HepG2 (cell line): Measurements from ENCODE around the gene ATP5MG. TPM values are rescaled to one million over a fixed set of nuclear protein-coding genes. Genes with fewer than 3 reads are reported as not detected.
A peak's percentile ranks its signal among the peaks of the same experiment; 100 is the strongest.

ENCODE experiments used
- ARID5B ChIP-seq: IDR thresholded peaks from 2 replicates; pipeline ENCODE4 v1.4.0; 2020; ENCODE audit warnings: mild to moderate bottlenecking, missing genetic modification reagents
- CBX2 ChIP-seq, 2 experiments: fragments of 200-600 bp in 1 of 2; sonication (generic); formaldehyde crosslinking in 1 of 2; IDR thresholded peaks; 2 replicates each; pipeline versions ENCODE4 v1.7.0 to v1.8.1; 2018 to 2022; ENCODE audit warnings: low read depth in 2 of 2, low read length in 1 of 2, mild to moderate bottlenecking in 1 of 2, missing genetic modification reagents in 1 of 2
- CTCF ChIP-seq: sonication (generic); formaldehyde crosslinking; IDR thresholded peaks from 2 replicates; pipeline ENCODE4 v1.5.0; 2020; ENCODE audit warnings: mild to moderate bottlenecking, missing genetic modification reagents, moderate library complexity
- EED ChIP-seq: sonication (generic); formaldehyde crosslinking; IDR thresholded peaks from 2 replicates; pipeline ENCODE4 v1.5.0; 2020; ENCODE audit warnings: mild to moderate bottlenecking, missing genetic modification reagents
- IKZF1 ChIP-seq: fragments of 450-650 bp; IDR thresholded peaks from 2 replicates; pipeline ENCODE4 v1.7.1; 2016
- KLF12 ChIP-seq: sonication (generic); formaldehyde crosslinking; IDR thresholded peaks from 2 replicates; pipeline ENCODE4 v1.4.0; 2020; ENCODE audit warnings: missing genetic modification reagents, borderline replicate concordance
- MLX ChIP-seq: IDR thresholded peaks from 2 replicates; pipeline ENCODE4 v1.6.1; 2016
- MYC ChIP-seq: sonication (generic); formaldehyde crosslinking; IDR thresholded peaks from 2 replicates; pipeline ENCODE4 v1.9.0; 2021; ENCODE audit warnings: missing genetic modification reagents, borderline replicate concordance
- TRIM24 ChIP-seq: sonication (generic); formaldehyde crosslinking; IDR thresholded peaks from 2 replicates; pipeline ENCODE4 v1.8.0; 2022; ENCODE audit warnings: mild to moderate bottlenecking, missing genetic modification reagents
- ZC3H13 ChIP-seq: sonication (generic); formaldehyde crosslinking; IDR thresholded peaks from 2 replicates; pipeline ENCODE4 v1.8.1; 2023; ENCODE audit warnings: mild to moderate bottlenecking, missing genetic modification reagents, moderate library complexity
- ZFP36 ChIP-seq: fragments of 150-350 bp; IDR thresholded peaks from 2 replicates; pipeline ENCODE4 v1.6.1; 2018; ENCODE audit warnings: borderline replicate concordance, low read length, low read depth; ENCODE audit not compliant: partially characterized antibody
- ZKSCAN8 ChIP-seq: IDR thresholded peaks from 2 replicates; pipeline ENCODE4 v1.6.1; 2016; ENCODE audit warnings: borderline replicate concordance, missing genetic modification reagents, missing compliant biosample characterization
- ZNF563 ChIP-seq: sonication (generic); formaldehyde crosslinking; IDR thresholded peaks from 2 replicates; pipeline ENCODE4 v1.8.0; 2022; ENCODE audit warnings: mild to moderate bottlenecking, moderate library complexity, missing genetic modification reagents
- ZNF567 ChIP-seq: sonication (generic); formaldehyde crosslinking; IDR thresholded peaks from 2 replicates; pipeline ENCODE4 v1.8.1; 2023; ENCODE audit warnings: mild to moderate bottlenecking, missing genetic modification reagents, borderline replicate concordance
- ZNF619 ChIP-seq: sonication (generic); formaldehyde crosslinking; IDR thresholded peaks from 2 replicates; pipeline ENCODE4 v1.4.0; 2020; ENCODE audit warnings: mild to moderate bottlenecking, missing genetic modification reagents
- ZNF629 ChIP-seq: sonication (generic); formaldehyde crosslinking; conservative IDR thresholded peaks from 2 replicates; pipeline ENCODE4 v1.5.0; 2020; ENCODE audit warnings: missing genetic modification reagents
- ZNF710 ChIP-seq: sonication (generic); formaldehyde crosslinking; IDR thresholded peaks from 2 replicates; pipeline ENCODE4 v1.5.0; 2020; ENCODE audit warnings: mild to moderate bottlenecking, missing genetic modification reagents, borderline replicate concordance
- ZNF772 ChIP-seq: sonication (generic); formaldehyde crosslinking; IDR thresholded peaks from 2 replicates; pipeline ENCODE4 v1.5.0; 2020; ENCODE audit warnings: mild to moderate bottlenecking, missing genetic modification reagents
- polyA plus RNA-seq, 8 experiments: library from polyadenylated mRNA; depleted of rRNA in 3 of 8; stranded (reverse) in 7 of 8; unstranded in 1 of 8; fragments of >200 nt; fragmentation: Illumina TruSeq in 4 of 8; extraction: Trizol in 4 of 8; gene quantifications; 2 replicates each; pipeline versions ENCODE4 v1.2.1 to v1.2.3, GENCODE V29; 2011 to 2016; ENCODE audit warnings: low read depth in 4 of 8, missing spikeins in 1 of 8, mixed read lengths in 1 of 8; ENCODE audit not compliant: insufficient read depth in 1 of 8
- total RNA-seq, 5 experiments: library from RNA; depleted of rRNA; stranded (reverse); fragments of >200 nt; fragmentation: Illumina TruSeq; extraction: Trizol; gene quantifications; 2 replicates each; pipeline ENCODE4 v1.2.3, GENCODE V29; 2016; ENCODE audit warnings: low read depth in 1 of 5

Gene ATP5MG
- total and polyA plus RNA-seq, 2 of the 13 experiments (the other 11 are each of a cell fraction or from before 2014, with no cell fraction given) = 260 to 320 TPM

- TF ChIP-seq ARID5B (CRISPR knock-in tag) (no peak), ZFP36 (no peak), IKZF1 (no peak), ZC3H13 (CRISPR knock-in tag) (no peak), CTCF (CRISPR knock-in tag) (0 out of 2 replicates have a peak, but pooled peaks have one; percentile 10), MYC (CRISPR knock-in tag) (peak; percentile 28; the same call in 1 of the 2 replicates), TRIM24 (no peak), ZNF710 (no peak), ZNF619 (CRISPR knock-in tag) (peak; percentile 72; the same call in 1 of the 2 replicates), CBX2 (IDR thresholded peaks at IDR 0.05; ENCODE audit: low read depth, low read length) (no peak), CBX2 (CRISPR knock-in tag; IDR thresholded peaks at IDR 0.05; ENCODE audit: low read depth) (no peak), ZNF629 (CRISPR knock-in tag) (no peak), EED (CRISPR knock-in tag) (0 out of 2 replicates have a peak, but pooled peaks have one; percentile 66), ZNF563 (CRISPR knock-in tag) (no peak), MLX (CRISPR knock-in tag) (no peak), ZNF567 (CRISPR knock-in tag) (0 out of 2 replicates have a peak, but pooled peaks have one; percentile 54), ZKSCAN8 (no peak), KLF12 (CRISPR knock-in tag) (no peak), ZNF772 (CRISPR knock-in tag) (no peak)
These were observed 33.3 kb downstream of the ATP5MG start (continued) for GRCh38 chr11:118434553-118435289.
